ENCODE results near the gene MED15. TPM values are rescaled to one million over a fixed set of nuclear protein-coding genes. Genes with fewer than 3 reads are reported as not detected.
A peak's percentile ranks its signal among the peaks of the same experiment; 100 is the strongest.

The MED15 gene
- total RNA-seq, 4 donors from 2014 or later, result 37.5 to 69.4 (median 52.7) TPM

DNA sequence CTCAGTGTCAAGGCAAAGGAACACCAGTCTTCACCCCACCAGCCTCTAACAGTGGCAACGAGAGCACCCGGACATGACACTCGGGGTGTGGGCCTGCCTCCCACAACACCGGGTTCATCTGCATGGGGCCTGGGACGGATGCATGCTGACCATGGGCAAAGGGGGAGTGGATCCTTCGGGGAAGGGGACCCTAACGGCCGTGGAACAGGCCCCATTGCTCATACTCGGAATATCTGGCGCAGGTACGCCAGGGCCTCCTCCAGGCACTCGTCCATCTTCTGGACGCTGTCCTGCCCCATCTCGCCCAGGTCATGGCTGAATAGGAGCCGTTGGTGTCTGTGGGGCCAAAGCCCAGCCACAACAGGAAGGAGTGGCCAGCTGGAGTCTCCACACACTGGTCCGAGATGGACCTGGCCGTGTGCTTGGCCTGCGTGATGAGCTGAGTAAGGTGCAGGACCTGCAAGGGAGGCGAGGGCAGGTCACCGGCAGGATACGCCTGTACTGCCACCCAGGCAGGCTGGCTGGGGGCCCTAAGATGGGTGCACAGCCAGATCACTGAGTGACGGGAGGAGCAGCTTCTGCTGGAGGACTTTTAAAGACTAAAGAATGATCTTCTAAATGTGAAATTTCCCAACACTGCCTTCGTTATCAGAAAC lies 96.8 kb downstream of the MED15 start:
- Histone ChIP-seq H3K9me3 (no peaks in the 10 kb centered on the region), H3K27ac (no peak overlapping the region), H3K4me3 (no peak overlapping the region), H3K27me3 (no peaks in the 10 kb centered on the region), H3K4me1 (no peaks in the 10 kb centered on the region), H3K36me3 (no peaks in the 10 kb centered on the region)
- DNase-seq (no peak), ATAC-seq (no peak)
- intact Hi-C loops (cut with DNase I; ENCODE audit: low total_unique reads), result no loop called here
- TF ChIP-seq POLR2A (IDR thresholded peaks at IDR 0.05), result no peak
- TF ChIP-seq, protein P1, sequence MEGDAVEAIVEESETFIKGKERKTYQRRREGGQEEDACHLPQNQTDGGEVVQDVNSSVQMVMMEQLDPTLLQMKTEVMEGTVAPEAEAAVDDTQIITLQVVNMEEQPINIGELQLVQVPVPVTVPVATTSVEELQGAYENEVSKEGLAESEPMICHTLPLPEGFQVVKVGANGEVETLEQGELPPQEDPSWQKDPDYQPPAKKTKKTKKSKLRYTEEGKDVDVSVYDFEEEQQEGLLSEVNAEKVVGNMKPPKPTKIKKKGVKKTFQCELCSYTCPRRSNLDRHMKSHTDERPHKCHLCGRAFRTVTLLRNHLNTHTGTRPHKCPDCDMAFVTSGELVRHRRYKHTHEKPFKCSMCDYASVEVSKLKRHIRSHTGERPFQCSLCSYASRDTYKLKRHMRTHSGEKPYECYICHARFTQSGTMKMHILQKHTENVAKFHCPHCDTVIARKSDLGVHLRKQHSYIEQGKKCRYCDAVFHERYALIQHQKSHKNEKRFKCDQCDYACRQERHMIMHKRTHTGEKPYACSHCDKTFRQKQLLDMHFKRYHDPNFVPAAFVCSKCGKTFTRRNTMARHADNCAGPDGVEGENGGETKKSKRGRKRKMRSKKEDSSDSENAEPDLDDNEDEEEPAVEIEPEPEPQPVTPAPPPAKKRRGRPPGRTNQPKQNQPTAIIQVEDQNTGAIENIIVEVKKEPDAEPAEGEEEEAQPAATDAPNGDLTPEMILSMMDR (IDR thresholded peaks at IDR 0.05 in 4 of 5, conservative IDR thresholded peaks at IDR 0.05 in 1 of 5), result no peak
- in situ Hi-C loops (cut with MboI; ENCODE audit: low sequenced_read_pairs in 4 of 4), result no loop called here

DNA sequence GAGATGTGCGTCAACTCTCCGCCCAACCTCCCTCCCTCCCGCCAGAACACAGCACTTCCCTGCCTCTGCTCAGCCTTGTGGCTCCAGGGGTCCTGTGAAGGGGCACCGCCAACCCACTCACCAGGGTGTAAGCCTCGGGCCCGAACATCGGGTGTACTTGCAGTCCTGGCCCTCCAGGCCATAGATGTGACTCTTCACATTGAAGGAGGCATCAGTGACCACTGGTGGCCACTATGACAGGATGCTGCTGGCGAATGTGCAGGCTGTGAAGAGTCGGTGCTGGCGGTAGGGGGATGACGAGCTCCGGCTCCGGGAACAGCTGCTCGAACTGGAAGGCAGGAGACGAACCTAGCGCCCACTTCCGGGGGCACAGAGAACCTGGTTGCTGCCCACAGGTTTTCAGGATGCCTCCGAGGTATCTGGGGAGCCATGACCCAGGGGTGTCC lies 97.4 kb downstream of the MED15 start:
- in situ Hi-C loops (cut with MboI; ENCODE audit: low sequenced_read_pairs in 4 of 4) (no loop called here), intact Hi-C loops (cut with DNase I; ENCODE audit: low total_unique reads) (no loop called here)
- Histone ChIP-seq H3K27me3 (no peaks in the 10 kb centered on the region), H3K4me1 (no peaks in the 10 kb centered on the region), H3K9me3 (no peaks in the 10 kb centered on the region), H3K36me3 (no peaks in the 10 kb centered on the region), H3K4me3 (no peak overlapping the region), H3K27ac (no peak overlapping the region)
- ATAC-seq, result no peak
- TF ChIP-seq, protein P1 (IDR thresholded peaks at IDR 0.05 in 4 of 5, conservative IDR thresholded peaks at IDR 0.05 in 1 of 5), result no peak
- no peak for TF ChIP-seq POLR2A (IDR thresholded peaks at IDR 0.05)
- no peak for DNase-seq

DNA sequence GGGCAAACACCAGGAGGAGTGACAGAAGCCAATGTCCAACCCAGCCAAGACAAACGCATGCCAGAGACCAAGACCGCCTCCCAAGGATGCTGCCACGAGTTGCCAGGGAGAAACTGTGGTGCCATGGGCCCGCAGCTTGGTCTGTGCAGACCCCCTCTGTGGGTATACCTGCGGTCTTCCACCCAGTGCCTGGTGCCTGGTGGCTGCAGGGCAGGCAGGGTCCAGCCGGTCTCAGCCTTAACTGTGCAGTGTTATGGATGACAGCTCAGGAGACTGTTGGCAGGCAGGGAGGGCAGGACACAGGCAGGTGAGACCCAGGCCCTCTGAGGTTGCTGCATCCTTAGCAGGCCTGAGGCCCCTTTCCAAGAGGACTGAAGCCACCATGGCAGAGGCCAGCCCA lies 97.9 kb downstream of the MED15 start:
- no peak for DNase-seq
- intact Hi-C loops (cut with DNase I; ENCODE audit: low total_unique reads), result no loop called here
- Histone ChIP-seq H3K27me3 (no peaks in the 10 kb centered on the region), H3K27ac (no peak overlapping the region), H3K4me3 (no peak overlapping the region), H3K4me1 (no peaks in the 10 kb centered on the region), H3K9me3 (no peaks in the 10 kb centered on the region), H3K36me3 (no peaks in the 10 kb centered on the region)
- no peak for TF ChIP-seq POLR2A (IDR thresholded peaks at IDR 0.05)
- TF ChIP-seq, protein P1 (IDR thresholded peaks at IDR 0.05 in 4 of 5, conservative IDR thresholded peaks at IDR 0.05 in 1 of 5), result no peak
- ATAC-seq, result no peak
- in situ Hi-C loops (cut with MboI; ENCODE audit: low sequenced_read_pairs in 4 of 4), result no loop called here

DNA sequence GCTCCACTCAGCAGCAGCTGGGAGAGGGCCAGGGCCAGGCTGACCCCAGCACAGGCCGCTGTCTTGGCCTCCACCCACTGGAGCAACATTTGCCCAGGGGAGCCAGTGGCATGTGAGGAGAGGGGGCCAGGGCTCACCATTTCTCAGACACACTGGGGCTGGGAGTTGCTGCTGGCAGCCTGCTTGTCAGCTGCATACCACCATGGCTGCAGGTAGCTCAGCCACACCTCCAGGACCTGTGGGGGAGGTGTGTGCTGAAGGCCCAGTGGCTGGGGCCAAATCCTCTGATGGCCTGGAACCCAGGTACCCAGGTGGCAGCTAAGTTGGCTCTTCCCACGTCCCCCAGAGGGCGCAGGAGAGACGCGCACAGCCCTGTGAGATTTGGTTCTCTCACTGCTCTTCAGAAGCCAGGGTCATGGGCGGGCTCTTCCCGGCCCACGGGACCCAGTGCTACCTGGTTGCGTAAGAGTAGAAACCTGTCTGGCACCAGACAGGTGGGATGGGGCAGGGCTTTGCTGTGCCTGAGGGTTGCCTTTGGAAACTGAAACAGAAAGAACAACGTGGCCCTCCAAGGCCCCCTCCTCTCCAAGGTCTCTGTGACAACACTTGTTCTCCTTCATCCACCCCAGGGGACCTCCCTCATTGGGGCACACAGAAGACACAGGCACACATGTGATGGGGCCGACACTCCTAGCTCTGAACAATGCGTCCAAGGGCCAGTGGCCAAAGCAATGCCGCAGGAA lies 98.8 kb downstream of the MED15 start:
- intact Hi-C loops (cut with DNase I; ENCODE audit: low total_unique reads) (loop anchor here (2.0 kb wide), 1 partner anchor 91 kb away; no protein-coding TSS in a partner anchor), in situ Hi-C loops (cut with MboI; ENCODE audit: low sequenced_read_pairs in 4 of 4) (no loop called here)
- no peak for TF ChIP-seq POLR2A (IDR thresholded peaks at IDR 0.05)
- TF ChIP-seq, protein P1 (IDR thresholded peaks at IDR 0.05 in 4 of 5, conservative IDR thresholded peaks at IDR 0.05 in 1 of 5), result peak in 3 of 5 experiments; percentile 38 to 52 (median 49)
- no peaks in the 10 kb centered on the region for H3K4me1 ChIP-seq
- H3K4me3 ChIP-seq, result no peak overlapping the region
- H3K9me3 ChIP-seq, result no peaks in the 10 kb centered on the region
- H3K27me3 ChIP-seq, result no peaks in the 10 kb centered on the region
- no peaks in the 10 kb centered on the region for H3K36me3 ChIP-seq
- no peak overlapping the region for H3K27ac ChIP-seq
- DNase-seq, result no peak
- ATAC-seq, result peak in 1 of 2 donors; percentile 42

Data from gastrocnemius medialis (tissue), 4 donors.